Activated T-cell treated with anti-CD3 and anti-CD28 coated beads for 4 hours (primary cell): ENCODE data around the gene RPL37A.

Experiments used
- DNase-seq: peaks from one replicate; pipeline ENCODE4 v3.0.0-alpha.2; 2020

The RPL37A gene

GRCh38 chr2:216498379-216499352, at the start of gene RPL37A:
Gene RPL37A (plus strand): TSS chr2:216498844. CDS start chr2:216498875, 31 bp downstream.
- peak; percentile 85 for DNase-seq

- no peak for DNase-seq
Measured at GRCh38 chr2:216450346-216450745, 48.3 kb upstream of the RPL37A start.

GRCh38 chr2:216450784-216451183, 47.9 kb upstream of the RPL37A start:
- DNase-seq: no peak

- no peak for DNase-seq
Measured at GRCh38 chr2:216453955-216454614, 44.6 kb upstream of the RPL37A start.

DNA sequence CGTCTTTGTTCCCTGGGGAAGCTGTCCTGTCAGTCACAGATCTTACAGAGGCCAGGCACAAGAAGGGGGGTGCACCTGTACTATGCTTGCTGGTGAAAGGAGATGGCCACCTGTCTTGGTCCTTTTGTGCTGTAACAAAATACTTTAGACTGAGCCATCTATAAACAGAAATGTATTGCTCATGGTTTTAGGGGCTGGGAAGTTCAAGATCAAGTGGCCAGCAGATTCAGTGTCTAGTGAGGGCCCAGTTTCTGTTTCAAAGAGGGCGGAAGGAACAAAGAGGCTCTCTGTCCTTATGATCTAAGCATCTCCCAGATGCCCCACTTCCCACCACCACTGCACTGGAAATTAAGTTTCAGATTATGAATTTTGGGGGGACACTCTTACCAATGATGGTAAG, 35.5 kb upstream of the RPL37A start:
- no peak for DNase-seq

DNA sequence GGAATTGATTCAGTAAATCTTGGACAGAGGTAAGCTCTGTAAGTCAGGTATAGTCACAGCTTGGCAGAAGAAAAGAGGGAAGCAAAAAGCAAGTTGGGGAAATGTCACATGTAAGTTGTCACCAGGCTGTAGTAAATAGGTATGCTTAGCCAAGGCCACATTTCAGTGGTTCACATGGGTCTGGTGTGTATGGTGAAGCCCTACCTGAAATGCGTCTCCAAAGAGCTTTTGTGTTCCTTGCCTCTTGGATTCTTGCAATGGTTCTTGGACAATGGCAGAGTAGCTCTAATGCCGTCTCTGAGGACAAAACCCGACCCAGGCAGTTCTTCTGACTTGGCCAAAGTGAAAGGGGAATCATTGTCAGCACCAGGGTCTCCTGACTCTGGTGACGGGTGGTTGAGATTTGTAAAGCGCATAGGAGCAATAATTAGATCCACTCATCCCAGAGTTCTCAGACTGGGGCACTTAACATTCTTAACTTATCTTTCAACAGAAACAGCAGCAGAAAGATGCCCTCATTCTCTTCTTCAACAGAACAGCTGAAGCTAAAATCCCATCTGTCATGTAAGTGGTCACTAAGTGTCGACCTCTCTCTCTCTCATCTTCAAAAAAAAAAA, 34.4 kb upstream of the RPL37A start:
- DNase-seq: no peak

DNA sequence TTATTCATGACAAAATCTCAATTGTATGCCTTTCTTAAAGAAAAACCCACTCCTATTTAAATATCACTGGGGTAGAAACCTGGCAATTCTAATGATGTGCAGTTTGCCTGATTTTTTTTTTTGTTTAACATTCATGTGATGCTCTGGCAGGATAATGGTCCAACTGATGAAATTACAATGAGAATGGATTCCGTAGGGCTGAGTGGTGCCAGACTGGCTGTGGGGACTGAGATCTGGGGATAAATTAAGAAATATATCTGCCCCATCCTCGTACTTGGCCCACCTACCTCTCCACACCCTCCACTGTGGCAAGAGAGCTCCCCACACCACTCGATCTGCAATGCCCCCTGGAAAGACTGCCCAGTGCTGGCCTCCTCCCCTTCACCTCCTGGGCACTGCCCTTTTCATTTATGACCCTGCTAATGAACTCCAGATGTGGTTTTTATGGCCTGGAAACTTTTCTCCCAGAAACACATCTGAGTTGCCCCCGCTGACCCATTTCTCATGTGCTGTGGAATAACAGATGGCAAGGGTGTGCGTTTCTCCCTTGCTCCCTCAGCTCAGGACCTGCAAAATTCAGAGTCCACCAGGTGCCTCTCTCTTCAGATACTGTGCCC, 33.0 kb upstream of the RPL37A start:
- no peak for DNase-seq

- no peak for DNase-seq
Measured at GRCh38 chr2:216467845-216468244, 30.8 kb upstream of the RPL37A start.

DNA sequence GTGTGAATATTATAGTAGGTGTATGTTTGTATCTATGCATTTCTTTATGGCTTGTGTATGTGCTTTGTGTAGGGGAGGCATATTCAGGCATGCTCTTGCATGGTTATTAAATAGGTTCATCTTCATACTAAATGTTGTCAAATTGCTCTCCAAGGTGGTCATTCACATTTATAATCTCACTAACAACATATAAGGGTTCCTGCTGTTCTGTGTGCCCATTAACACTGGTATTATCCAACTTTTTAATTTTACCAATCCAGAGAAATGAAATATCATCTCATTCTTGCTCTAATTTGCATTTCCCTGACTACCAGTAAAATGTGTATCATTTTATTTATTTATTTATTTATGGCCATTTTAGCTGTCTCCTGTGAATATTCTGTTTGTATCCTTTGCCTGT, 29.0 kb upstream of the RPL37A start:
- DNase-seq: no peak

- DNase-seq: no peak
Measured at GRCh38 chr2:216473187-216473586, 25.5 kb upstream of the RPL37A start.

GRCh38 chr2:216474925-216475670, 23.5 kb upstream of the RPL37A start:
- DNase-seq: no peak

DNA sequence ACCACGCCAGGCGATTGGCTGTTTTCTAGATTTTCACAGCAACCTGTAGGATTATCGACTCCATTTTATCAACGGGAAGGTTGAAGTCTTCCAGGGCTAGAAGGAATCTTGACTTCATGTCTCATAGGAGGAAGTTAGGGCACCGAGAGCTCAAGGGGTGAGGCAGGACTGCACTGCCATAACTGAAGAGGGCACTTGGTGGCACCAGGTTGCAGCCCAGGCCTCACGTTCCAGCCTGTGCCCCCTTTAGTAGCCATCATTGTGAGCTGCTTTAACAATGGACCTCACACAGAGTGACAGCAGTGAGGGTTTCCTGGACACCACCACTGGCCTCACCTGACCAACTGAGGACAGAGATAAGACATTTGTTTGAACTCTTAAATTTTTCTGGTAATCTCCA, 22.9 kb upstream of the RPL37A start:
- DNase-seq: no peak

GRCh38 chr2:216477283-216478035, 21.2 kb upstream of the RPL37A start:
- no peak for DNase-seq

DNA sequence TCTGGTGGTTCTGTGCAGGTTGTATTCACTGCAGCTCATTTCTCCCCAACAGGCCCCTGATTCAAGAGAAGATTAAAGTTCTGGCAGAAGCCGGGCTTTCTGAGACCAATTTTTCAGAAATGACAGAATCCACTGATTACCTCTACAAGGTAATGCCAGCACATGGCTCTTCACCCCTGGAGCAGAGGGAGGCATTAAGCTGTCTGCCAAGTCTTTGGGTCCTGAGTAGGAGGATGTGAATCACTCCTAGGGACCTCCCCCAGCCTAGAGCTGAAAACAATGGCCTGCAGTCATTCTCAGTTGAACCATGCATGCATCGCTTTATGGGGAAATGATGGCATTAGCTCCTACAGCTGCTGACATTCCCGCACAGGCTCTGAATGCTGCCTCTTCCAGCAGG, 20.5 kb upstream of the RPL37A start:
- DNase-seq: no peak

DNA sequence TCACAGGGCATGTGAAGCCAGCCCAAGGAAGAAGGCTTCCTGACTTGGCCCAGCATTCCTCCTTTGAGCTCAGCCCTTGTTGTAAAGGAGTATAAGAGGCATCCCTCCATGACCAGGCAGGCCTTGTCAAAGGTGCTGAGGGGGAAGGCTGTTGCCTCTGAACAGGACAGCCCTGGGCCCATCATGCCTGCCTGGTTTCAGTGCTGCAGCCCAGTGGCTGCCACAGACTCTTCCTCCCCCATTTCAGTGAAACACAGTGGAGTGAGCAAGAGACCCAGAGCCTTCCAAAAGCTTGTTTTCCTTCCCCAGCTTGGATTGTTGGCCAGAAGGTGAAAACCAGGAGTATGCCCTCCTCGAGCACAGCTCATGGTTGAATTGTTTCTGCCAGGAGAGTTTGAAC, 19.9 kb upstream of the RPL37A start:
- no peak for DNase-seq

DNA sequence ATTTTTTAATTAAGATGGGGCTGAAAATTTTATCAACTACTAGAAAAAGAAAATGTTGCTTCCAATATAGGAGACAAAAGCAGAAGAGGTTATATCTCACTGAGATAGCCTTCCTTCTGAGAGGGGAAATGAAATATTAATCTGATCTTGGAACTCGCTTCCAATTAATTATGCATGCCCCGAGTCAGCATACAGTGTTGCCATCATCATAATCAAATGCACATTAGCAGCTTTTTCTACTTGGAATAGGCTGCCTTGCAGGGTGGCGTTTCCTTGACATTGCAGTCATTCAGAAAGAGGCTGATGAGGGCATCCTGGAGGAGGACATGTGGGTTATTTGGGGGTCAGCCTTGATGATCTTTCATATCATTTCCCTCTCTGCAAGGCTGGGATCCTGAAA, 18.4 kb upstream of the RPL37A start:
- DNase-seq: no peak

DNA sequence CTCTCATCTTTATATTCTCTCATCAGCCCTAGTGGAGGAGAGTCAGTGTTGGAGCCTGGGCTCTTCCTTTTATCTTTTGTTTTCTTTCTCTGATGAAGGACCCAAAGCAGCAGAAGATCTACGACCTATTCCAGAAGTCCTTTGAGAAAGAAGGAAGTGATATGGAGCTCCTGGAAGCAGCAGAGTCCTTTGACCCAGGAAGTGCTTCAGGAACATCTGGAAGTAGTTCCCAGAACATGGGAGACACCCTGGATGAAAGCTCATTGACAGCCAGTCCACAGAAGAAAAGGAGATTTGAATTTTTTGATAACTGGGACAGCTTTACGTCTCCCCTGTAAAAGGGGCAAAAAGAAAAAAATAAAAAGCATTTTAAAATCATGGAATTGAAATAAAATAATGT, 16.0 kb upstream of the RPL37A start:
- no peak for DNase-seq

- DNase-seq: no peak
Measured at GRCh38 chr2:216485237-216485636, 13.4 kb upstream of the RPL37A start.

DNA sequence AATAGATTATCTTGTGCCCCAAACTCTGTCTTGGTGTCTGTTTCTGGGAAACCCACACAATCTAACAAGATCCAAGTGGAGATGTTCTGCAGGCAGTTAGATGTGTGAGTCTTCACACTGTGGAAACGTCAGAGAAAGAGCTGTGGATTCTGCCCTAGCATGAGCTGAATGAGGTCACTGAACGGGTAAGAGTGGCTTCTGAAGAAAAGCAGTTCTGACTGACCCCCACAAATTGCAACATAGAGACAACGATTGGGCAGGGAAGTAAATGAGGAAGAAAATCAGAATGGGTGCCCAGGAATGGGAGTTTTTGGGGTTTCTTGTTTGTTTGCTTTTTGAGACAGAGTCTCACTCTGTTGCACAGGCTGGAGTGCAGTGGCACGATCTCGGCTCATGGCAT, 12.9 kb upstream of the RPL37A start:
- DNase-seq: no peak

- no peak for DNase-seq
Measured at GRCh38 chr2:216486271-216486670, 12.4 kb upstream of the RPL37A start.

DNA sequence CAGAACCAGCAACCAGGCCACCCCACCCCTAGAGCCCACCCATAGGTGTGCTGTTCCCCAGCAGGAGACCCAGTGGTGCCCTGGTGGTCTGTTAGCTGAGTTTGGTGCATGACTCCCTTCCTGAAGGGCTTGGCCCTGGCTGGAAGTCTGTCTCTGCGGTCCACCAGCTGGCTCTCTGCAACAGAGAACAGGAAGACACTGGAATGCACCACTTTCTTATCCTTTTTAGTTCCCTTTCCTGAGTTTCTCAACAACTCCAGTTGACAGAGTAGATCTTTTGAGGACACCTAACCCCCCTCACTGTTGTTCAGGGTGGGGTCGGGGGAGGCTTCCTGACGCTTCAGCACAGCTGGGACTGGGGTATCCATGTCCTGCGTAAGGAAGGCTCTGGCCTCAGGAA, 11.9 kb upstream of the RPL37A start:
- no peak for DNase-seq

GRCh38 chr2:216490061-216490460, 8.6 kb upstream of the RPL37A start:
- DNase-seq: no peak
